GM21447 (cell line): Measurements from ENCODE around the gene PRSS2.

Experiments used
- ATAC-seq: cut with Tn5 transposase; IDR thresholded peaks from one replicate; pipeline ENCODE4 v1.9.1; 2021; ENCODE audit not compliant: unreplicated experiment

The PRSS2 gene

DNA sequence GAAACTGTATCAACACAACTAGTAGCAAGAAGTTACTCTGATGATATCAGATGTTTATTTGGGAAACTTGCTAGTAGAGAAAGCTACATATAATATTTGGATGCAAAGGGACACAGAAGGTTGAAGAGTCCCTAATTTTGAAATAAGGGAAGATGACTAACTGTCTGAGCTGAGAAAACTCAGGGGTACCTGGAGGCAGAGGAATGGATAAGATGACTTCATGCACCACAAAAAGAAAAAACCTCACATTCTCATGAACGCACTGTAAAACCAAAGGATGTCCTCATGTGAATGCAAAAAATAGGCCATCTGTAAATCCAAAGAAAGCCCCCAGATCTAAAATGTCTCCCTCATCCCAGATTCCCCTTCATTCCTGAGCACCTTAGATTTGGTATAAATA, 29.3 kb downstream of the PRSS2 start:
- ATAC-seq = no peak

DNA sequence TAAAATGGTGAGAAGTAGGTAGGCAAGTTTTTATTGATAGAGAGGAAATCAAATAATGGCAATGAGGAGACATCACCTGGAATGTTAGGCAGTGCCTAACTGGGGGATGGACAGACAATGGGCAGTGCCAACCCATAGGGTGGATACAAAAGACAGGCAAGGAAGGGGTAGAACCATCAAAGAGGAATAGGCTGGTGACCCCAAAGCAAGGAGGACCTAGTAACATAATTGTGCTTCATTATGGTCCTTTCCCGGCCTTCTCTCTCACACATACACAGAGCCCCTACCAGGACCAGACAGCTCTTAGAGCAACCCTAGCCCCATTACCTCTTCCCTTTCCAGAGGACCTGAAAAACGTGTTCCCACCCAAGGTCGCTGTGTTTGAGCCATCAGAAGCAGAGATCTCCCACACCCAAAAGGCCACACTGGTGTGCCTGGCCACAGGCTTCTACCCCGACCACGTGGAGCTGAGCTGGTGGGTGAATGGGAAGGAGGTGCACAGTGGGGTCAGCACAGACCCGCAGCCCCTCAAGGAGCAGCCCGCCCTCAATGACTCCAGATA, 30.0 kb downstream of the PRSS2 start:
- ATAC-seq = no peak

DNA sequence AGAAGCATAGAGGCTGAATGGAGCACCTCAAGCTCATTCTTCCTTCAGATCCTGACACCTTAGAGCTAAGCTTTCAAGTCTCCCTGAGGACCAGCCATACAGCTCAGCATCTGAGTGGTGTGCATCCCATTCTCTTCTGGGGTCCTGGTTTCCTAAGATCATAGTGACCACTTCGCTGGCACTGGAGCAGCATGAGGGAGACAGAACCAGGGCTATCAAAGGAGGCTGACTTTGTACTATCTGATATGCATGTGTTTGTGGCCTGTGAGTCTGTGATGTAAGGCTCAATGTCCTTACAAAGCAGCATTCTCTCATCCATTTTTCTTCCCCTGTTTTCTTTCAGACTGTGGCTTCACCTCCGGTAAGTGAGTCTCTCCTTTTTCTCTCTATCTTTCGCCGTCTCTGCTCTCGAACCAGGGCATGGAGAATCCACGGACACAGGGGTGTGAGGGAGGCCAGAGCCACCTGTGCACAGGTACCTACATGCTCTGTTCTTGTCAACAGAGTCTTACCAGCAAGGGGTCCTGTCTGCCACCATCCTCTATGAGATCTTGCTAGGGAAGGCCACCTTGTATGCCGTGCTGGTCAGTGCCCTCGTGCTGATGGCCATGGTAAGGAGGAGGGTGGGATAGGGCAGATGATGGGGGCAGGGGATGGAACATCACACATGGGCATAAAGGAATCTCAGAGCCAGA, 31.0 kb downstream of the PRSS2 start:
- ATAC-seq = no peak

DNA sequence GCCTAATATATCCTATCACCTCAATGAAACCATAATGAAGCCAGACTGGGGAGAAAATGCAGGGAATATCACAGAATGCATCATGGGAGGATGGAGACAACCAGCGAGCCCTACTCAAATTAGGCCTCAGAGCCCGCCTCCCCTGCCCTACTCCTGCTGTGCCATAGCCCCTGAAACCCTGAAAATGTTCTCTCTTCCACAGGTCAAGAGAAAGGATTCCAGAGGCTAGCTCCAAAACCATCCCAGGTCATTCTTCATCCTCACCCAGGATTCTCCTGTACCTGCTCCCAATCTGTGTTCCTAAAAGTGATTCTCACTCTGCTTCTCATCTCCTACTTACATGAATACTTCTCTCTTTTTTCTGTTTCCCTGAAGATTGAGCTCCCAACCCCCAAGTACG, 31.5 kb downstream of the PRSS2 start:
- no peak for ATAC-seq

DNA sequence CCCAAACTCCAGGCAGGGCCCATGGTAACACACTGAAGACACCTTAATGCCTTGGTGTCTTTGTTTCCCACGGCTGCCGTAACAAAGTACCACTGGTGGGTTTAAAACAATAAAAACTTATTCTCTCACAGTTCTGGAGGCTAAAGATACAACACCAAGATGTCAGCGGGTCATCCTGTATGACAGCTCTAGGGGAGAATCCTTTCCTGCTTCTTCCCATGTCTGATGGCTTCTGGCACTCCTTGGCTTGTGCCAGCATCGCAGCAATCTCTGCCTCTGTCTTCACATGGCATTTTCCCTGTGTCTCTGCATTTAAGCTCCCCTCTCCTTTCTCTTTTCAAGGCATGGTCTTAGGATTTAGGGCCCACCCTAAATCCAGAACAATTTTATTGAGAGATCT, 33.1 kb downstream of the PRSS2 start:
- ATAC-seq = no peak

DNA sequence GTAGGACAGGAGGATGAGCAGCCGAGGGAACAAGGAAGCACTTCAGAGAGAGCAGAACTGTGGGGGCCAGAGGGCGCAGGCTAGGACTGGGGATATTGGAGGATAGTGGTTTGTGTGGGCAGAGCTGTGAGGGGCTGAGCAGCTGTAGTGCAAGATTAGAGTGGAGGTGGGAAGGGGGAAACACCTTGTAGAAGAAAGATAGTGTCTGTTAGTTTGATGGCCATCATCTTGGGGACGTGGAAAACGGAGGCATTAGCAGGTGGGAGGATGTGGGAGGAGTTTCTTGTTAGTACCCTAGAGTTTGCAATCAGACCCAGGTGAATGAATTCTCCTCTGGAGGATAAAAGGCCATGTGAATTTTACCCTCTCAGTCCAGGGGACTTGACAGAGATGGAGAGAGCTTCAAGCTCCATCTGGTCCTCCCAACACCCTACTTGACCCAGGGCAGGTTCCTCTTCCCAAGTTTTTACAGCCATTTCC, 34.0 kb downstream of the PRSS2 start:
- ATAC-seq = no peak

DNA sequence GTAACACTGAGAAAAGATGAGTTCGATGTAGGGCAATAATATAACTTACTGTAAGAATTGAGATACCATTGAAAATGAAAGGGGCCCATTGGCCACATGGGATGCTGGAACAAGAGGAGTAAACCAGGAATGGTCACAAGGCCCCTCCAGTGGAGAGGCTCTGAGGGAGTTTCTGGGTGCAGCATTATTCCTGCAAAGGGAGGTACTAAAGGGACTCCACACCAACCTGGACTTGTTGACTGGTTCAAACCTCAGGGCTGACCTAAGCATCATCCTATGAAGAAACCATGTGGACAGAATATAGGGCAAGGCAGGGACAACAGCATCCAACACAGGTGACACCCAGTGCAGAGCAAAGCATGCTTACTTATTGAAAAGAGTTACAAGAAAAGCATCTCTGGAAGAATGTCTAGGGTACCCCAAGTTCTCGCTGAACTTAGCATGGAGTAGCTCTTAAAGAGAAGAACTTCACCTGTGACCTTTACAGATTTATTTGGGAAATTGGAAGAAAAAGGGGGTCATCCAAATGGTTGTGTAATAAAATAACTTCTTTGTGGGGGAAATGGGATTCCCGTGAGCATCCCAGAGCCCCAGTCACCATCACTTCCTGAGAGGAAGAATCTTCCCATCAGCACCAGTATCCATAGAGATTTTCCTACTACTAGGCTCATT, 34.7 kb downstream of the PRSS2 start:
- no peak for ATAC-seq

DNA sequence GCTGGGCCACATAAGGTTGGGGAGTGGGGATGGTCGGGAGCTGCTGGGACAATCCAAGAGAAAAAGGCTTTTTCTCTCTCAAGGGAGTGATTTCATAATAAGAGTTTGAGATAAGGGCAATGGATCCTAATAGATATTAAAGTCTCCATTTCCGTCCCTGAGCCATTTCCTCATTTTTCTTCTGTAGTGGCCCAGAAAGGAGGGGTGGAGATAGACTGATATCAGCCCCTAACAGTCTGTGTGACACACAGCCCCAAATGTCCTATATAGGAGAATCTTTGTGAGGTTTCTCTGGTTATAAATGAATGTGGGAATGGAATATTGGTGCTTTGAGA, 35.2 kb downstream of the PRSS2 start:
- no peak for ATAC-seq

DNA sequence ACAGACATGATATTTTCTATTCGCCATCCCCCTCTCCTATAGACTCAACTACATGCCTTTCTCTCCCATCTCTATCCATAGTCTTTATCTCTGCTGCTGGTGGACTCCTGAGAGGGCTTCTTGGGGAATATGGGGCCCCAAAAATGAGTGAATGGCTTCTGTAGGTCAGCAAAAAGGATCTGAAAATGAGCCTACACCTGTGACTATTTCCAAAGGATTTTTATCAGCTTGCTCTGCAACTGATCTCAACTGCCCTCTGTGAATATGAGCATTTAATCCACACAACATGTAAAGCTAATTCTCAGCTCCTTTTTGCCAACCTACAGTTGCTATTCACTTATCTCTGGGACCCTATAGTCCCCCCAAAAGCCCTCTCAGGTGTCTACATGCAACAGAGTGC, 36.2 kb downstream of the PRSS2 start:
- no peak for ATAC-seq

DNA sequence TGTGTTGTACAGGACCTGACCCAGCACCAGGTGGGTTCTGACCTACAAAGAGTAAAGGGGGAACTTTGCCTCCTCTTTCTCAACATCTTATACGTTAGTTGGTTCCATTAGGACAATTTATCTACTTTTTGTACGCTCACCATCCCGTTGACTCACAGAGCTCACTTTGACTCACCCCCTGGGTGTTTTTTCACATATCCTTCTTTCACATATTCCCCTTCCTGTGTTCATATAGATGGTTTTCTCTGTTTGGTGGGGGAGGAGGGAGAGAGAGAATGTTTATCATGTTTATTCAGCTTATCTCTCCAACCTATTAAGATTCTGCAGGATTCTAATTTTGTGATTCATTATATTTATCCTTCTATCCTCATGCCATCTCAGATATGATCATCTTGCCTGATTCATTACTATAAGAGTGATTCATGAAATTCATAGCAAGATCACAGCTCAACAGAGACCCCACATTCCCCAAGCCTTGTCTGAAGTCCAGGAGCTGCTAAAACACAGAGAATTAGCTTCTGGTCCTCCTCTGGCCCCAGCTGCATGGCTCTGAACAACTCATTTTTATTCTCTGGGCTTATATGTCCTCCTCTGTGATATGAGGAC, 37.2 kb downstream of the PRSS2 start:
- no peak for ATAC-seq

DNA sequence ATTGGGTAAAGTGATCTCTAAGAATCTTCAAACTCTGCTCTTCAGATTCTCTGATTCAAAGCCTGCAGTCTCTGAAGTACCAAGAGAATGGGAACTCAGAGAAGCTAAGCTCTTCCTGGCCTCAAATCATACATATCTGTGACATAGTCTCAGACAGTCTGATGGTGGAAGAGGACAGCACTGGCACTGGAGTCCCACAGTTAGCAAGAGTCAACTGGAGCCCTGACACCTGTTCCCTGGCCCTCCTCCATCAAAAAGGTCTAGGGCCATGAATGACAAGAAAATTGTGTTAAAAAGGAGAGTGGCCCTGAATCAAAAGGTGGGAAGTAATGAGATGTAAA, 37.7 kb downstream of the PRSS2 start:
- ATAC-seq = peak; percentile 25

DNA sequence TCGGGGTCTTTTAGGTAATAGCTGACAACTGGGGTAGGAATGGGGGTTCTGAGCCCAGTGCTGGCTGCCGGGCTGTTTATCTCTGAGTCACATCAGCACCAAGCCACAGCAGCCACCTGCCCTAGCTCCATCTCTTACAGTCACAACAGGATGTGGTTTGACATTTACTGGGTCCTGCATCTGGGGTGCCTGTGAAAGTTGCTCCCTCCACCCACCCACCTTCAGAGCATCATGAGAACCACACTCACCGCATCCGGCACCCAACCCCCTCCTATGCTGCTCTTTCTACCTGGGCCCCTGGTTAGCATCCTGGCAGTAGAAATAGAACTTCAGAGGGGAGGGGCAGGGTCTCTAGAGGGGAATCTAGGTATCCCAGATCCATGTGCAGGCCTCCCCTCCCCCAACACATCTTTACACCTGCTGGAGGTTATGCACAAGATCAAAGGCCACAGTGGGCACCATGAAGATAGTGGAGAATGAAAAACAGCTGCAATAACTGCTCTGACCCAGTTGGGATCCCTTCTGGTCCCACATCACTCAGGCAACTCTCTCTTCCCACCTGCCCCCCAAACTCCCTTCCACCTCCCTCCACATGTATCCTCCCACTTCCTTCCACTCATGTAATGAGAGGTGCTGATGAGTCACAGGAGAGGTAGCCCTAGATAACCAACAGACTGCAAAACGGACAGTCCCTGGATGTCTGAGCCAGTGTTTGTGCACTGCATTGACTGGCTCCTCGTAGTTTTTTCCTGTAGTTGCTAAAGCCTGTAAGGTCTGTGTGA, 38.2 kb downstream of the PRSS2 start:
- ATAC-seq = peak; percentile 83

DNA sequence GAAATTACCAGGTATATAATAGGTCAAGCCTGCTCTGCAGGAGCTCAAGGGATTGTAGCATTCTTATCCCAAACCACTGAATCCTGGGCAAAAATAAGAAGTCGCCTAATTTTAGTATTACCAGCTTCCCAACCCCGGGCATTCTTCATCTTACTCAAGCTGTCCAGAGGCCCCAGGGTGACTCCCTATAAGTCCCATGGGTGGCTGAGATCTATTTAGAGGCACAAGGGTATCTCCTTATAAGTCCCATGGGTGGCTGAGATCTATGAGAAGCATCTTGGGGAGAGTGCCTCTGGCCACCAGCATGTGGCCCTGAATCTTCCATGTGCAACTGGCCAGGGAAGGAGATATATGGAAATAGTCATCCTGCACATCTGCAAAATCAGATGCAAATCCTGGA, 38.9 kb downstream of the PRSS2 start:
- peak; percentile 9 for ATAC-seq

DNA sequence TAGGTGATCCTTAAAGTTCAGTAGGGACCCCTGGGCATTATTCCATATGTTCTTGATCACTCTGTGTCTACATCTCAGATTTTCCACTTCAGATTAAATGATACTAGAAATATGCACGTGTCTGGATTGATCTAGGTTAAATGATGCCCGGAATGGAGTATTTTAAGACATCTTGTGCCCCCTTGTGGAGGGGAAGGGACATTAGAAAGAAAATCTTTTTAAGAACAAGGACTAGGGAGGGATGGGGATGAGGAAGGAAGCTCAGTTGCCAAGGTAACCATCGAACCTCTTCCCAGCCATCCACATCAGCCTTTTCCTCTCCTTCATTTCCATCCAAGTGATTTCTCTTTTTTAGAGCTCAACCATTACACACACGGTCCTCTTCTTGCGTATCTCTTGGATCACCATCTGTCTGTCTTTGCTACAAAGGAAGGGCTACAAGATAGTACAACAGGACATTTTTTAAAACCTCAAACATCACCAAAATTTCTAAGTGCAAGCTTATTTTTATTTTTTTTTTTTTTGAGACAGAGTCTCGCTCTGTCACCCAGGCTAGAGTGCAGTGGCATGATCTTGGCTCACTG, 40.5 kb downstream of the PRSS2 start:
- no peak for ATAC-seq

DNA sequence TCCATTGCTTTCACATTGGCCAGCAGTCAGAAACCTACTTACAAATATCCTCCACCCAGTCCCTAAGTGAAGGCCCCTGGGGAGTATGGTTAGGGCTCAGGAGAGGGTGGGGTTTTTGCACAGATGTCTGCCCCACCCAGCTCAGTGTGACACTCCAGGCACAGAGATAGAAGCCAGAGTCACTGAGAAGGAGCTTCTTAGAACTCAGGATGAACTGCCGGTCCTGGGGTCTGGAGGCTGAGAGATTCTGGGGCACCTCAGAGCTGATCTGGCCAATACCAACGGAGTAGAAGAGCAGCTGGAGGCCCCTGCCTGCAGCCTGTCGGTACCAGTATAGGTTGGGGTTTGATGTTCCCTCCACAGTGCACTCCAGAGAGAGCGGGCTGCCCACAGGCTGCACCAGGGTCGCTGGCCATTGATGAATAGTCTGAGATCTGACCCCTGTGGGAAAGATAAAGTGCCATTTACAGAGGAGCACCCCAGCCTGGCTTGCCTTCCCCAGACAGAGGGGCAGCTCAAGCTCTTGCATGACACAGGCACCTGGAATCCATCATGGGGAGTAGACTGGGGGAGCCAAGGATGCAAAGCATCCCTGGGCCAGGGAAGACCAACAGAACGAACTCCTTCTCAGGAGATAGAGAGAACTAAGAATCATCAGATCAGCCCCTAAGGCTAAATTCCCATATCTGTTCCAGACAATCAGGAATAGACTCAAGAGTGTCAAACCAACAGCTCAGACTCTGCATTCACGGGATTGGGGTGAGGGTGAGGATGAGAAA, 41.9 kb downstream of the PRSS2 start:
- ATAC-seq = no peak

DNA sequence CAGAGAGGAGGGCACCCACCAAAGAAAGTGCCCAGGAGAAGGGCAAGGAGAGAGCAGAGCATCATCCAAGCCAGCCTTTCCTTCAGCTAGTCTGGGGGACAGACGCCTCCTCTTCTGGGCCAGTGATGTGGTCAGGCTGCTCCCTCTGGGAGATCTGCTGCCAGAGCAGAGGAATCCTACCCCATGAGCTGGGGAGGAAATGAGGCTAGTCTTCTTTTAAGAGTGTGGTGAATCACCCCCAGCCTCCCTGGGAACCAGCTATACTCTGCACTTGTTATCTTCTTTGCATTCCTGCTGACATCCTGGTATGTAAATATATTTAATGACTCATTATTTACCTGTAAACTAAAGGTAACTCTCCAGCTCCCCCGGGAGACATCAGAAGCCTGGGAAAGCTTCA, 42.5 kb downstream of the PRSS2 start:
- ATAC-seq = no peak

DNA sequence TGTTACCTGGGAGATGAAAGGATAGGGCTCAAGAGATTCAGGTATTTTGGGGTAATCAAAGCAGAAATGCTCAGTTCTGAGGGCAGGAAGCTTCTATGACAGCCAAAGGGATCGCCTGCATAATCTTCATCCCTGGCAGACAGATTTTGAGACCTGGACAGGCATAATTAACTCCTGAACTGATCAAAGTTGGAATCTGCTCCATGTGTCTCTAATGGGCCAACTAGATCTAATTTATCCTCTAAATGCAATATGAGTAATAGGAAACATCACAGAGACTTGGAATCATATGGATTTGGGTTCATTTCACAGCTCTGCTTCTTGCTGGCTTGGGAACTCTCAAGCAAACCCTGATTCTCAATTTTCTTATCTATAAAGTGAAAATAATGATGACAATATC, 42.9 kb downstream of the PRSS2 start:
- ATAC-seq = no peak

DNA sequence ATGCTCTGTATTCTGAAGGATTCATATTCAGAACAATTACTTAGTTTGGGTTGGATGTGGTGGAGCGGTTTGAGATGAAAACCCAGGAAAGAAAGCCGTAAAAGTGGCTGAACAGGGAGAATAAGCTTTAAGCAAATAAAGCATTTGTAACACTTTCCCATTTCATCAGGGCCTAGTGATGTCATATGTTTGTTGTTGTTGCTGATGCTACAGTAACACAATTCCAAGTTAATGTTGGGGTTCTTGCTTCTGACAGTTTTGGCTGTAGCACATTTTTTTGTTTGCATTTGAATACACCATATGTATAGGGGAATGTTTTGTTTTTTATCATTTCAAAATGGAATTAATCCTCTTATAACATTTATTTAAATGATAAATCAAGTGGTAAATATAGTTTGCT, 43.7 kb downstream of the PRSS2 start:
- no peak for ATAC-seq

DNA sequence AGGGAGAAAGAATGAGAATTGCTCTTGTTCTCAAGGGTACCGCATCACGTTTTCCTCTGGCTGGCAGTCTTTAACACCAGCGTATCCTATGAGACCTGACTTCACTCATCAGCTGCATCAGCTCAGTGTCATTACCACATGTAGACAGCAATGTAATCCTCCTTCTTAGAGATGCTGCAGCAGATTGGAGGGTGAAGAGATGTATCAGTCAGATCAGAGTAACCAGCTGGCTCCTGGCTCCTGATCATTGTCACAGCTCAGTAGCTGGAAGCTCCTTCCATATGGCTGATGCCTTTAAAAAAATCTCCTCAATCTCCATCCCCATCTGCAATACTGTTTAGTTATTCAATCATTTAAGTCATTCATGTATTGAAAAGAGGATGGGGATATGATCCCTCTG, 44.4 kb downstream of the PRSS2 start:
- no peak for ATAC-seq

DNA sequence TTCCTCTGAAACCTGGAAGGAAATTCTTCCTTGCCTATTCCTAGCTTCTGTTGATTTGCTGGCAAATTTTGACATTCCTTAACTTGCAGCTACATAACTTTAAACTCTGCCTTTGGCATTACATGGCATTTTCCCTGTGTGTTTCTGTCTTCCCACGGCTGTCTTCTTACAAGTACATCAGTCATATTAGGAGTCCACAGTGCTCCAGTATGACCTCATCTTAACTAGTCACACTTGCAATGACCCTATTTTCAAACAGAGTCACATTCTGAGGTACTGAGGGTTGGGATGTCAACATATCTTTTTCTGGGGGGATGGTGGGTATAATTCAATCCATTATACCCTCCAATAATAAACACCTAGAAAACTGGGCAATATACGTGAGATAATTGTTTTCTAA, 46.7 kb downstream of the PRSS2 start:
- no peak for ATAC-seq
